Measurements from ENCODE around the gene EPHA6.

- TF ChIP-seq CTCF (IDR thresholded peaks at IDR 0.05), result no peak
- TF ChIP-seq EZH2 (IDR thresholded peaks at IDR 0.05; ENCODE audit: borderline replicate concordance, insufficient read depth, low read depth, low read length, poor library complexity, severe bottlenecking), result no peak
These were observed 38.5 kb downstream of the EPHA6 start for GRCh38 chr3:96852849-96853248.

Measured in B cell (primary cell).